ENCODE data around the gene CCDC85B. TPM values are rescaled to one million over a fixed set of nuclear protein-coding genes. Genes with fewer than 3 reads are reported as not detected.

CCDC85B gene
- polyA plus RNA-seq, 3 donors = 20.8 to 35.2 (median 24.4) TPM

- Mint-ChIP-seq H3K9me3 (no peaks in the 10 kb centered on the region), H3K4me1 (peaks cover 44% of the 10 kb centered on the region), H3K27me3 (ENCODE audit: low read depth in 3 of 3) (peaks cover 0 to 6% (median 4%) of the 10 kb centered on the region in 3 donors), H3K36me3 (peaks cover 6 to 8% of the 10 kb centered on the region in 2 donors), H3K27ac (peak overlapping the region in 1 of 7 donors; percentile 77), H3K4me3 (no peak overlapping the region)
- TF ChIP-seq, protein P1, sequence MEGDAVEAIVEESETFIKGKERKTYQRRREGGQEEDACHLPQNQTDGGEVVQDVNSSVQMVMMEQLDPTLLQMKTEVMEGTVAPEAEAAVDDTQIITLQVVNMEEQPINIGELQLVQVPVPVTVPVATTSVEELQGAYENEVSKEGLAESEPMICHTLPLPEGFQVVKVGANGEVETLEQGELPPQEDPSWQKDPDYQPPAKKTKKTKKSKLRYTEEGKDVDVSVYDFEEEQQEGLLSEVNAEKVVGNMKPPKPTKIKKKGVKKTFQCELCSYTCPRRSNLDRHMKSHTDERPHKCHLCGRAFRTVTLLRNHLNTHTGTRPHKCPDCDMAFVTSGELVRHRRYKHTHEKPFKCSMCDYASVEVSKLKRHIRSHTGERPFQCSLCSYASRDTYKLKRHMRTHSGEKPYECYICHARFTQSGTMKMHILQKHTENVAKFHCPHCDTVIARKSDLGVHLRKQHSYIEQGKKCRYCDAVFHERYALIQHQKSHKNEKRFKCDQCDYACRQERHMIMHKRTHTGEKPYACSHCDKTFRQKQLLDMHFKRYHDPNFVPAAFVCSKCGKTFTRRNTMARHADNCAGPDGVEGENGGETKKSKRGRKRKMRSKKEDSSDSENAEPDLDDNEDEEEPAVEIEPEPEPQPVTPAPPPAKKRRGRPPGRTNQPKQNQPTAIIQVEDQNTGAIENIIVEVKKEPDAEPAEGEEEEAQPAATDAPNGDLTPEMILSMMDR (IDR thresholded peaks at IDR 0.05) = no peak
- Histone ChIP-seq H3K9me3 (replicated peaks in 1 of 2; ENCODE audit: control insufficient read depth in 1 of 2, insufficient read depth in 1 of 2, low read length in 2 of 2) (no peaks in the 10 kb centered on the region), H3K27ac (ENCODE audit: low read depth in 1 of 2, low read length in 2 of 2) (no peak overlapping the region), H3K4me2 (replicated peaks; ENCODE audit: extremely low read depth, low read length, poor library complexity, severe bottlenecking) (no peak overlapping the region), H2AFZ (ENCODE audit: insufficient read depth, low read depth, low read length, poor library complexity, severe bottlenecking) (no peak overlapping the region), H3K4me3 (replicated peaks in 1 of 3; ENCODE audit: low read depth in 2 of 3, low read length in 3 of 3) (no peak overlapping the region), H3K79me2 (ENCODE audit: insufficient read depth, low read length) (peaks cover 12% of the 10 kb centered on the region), H3K27me3 (ENCODE audit: control insufficient read depth in 2 of 2, insufficient read depth in 2 of 2, low read length in 2 of 2) (no peaks in the 10 kb centered on the region), H3K9ac (ENCODE audit: insufficient read depth, low read length, poor library complexity, severe bottlenecking) (no peak overlapping the region), H3K36me3 (replicated peaks in 1 of 2; ENCODE audit: control insufficient read depth in 1 of 2, insufficient read depth in 2 of 2, low read length in 2 of 2) (no peaks in the 10 kb centered on the region), H3K4me1 (ENCODE audit: control insufficient read depth in 1 of 2, insufficient read depth in 2 of 2, low read length in 2 of 2) (peaks cover 44 to 48% of the 10 kb centered on the region in 2 donors), H4K20me1 (ENCODE audit: insufficient read depth, low read length) (peaks cover 10% of the 10 kb centered on the region)
- intact Hi-C loops (cut with micrococcal nuclease) = no loop called here
- DNase-seq = peak in 1 of 3 donors; percentile 76
- WGBS (ENCODE audit: insufficient coverage) = 88% methylated on average over 3 of the region's 4 CpGs
Measured at GRCh38 chr11:65912845-65913244, 22.4 kb downstream of the CCDC85B start.

GRCh38 chr11:65915101-65915820 is 24.8 kb downstream of the CCDC85B start:
- Histone ChIP-seq H3K36me3 (replicated peaks in 1 of 2; ENCODE audit: control insufficient read depth in 1 of 2, insufficient read depth in 2 of 2, low read length in 2 of 2) (no peaks in the 10 kb centered on the region), H3K9ac (ENCODE audit: insufficient read depth, low read length, poor library complexity, severe bottlenecking) (peak overlapping the region; percentile 24), H3K27ac (ENCODE audit: low read depth in 1 of 2, low read length in 2 of 2) (peak overlapping the region; percentile 48 to 85), H3K4me3 (replicated peaks in 1 of 3; ENCODE audit: low read depth in 2 of 3, low read length in 3 of 3) (peak overlapping the region in 1 of 3 experiments; percentile 44), H3K4me2 (replicated peaks; ENCODE audit: extremely low read depth, low read length, poor library complexity, severe bottlenecking) (peak overlapping the region; percentile 68), H3K79me2 (ENCODE audit: insufficient read depth, low read length) (peaks cover 31% of the 10 kb centered on the region), H2AFZ (ENCODE audit: insufficient read depth, low read depth, low read length, poor library complexity, severe bottlenecking) (no peak overlapping the region), H3K4me1 (ENCODE audit: control insufficient read depth in 1 of 2, insufficient read depth in 2 of 2, low read length in 2 of 2) (peaks cover 57 to 63% of the 10 kb centered on the region in 2 donors), H3K9me3 (replicated peaks in 1 of 2; ENCODE audit: control insufficient read depth in 1 of 2, insufficient read depth in 1 of 2, low read length in 2 of 2) (no peaks in the 10 kb centered on the region), H3K27me3 (ENCODE audit: control insufficient read depth in 2 of 2, insufficient read depth in 2 of 2, low read length in 2 of 2) (no peaks in the 10 kb centered on the region), H4K20me1 (ENCODE audit: insufficient read depth, low read length) (peaks cover 10% of the 10 kb centered on the region)
- H3K9me3 Mint-ChIP-seq = no peaks in the 10 kb centered on the region
- TF ChIP-seq, protein P1 (IDR thresholded peaks at IDR 0.05) = no peak
- 34% methylated on average over 8 of the region's 10 CpGs for WGBS (ENCODE audit: insufficient coverage)
- intact Hi-C loops (cut with micrococcal nuclease) = no loop called here
- peaks cover 54% of the 10 kb centered on the region for H3K4me1 Mint-ChIP-seq
- H3K4me3 Mint-ChIP-seq = peak overlapping the region; percentile 68 to 73
- no peak for DNase-seq
- H3K27ac Mint-ChIP-seq = peak overlapping the region; percentile 25 to 88 (median 83)
- peaks cover 0 to 2% (median under 1%) of the 10 kb centered on the region in 3 donors for H3K27me3 Mint-ChIP-seq (ENCODE audit: low read depth in 3 of 3)
- H3K36me3 Mint-ChIP-seq = peaks cover 6 to 8% of the 10 kb centered on the region in 2 donors
